ENCODE measurements around the gene ROBO1.

The ROBO1 gene

DNA sequence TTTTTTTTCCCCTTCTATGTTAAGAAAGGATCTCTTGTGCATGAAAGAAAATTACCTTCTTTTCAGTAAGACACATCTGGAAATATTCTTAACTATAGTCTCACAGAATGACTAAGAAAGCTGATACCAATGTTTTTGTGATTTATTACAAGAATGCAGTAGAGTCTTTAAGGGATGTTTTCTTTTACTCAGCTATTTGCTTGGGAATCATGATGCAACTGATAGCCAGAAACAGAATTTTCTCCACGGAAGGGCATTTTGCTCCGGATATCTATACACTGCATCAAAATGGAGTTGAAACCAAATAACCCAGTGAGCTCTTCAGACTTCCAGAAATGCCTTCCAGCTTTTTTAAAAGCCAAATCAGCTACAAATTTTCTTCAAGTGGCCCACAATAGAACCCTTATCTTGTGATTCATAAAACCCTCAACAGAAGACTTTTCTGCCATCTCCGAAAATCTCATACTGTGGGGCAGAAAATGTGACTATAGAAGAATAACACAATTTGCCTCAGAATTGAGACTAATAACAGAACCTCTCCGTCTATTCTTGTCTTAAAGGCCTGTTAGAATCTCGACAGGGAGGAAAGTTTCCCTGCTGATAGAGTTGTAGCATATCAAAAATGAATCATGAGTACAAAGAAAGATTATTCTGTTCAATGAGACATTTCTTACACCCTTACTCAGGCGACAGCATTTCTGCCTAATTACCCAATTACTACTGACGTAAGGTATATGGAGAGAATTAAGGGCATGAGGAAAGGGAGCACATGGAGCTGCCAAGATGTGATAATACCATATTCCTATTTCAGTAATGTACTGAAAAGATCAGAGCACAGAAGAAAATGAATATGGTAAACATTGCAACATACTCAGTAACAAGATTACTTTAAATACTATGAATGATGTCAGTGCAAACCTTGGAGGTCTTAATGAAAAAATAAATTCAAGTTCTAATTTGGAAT, 900.1 kb downstream of the ROBO1 start:
- DNase-seq (ENCODE audit: insufficient read length, low spot score) (no peak), FAIRE-seq (peak; percentile 68)

DNA sequence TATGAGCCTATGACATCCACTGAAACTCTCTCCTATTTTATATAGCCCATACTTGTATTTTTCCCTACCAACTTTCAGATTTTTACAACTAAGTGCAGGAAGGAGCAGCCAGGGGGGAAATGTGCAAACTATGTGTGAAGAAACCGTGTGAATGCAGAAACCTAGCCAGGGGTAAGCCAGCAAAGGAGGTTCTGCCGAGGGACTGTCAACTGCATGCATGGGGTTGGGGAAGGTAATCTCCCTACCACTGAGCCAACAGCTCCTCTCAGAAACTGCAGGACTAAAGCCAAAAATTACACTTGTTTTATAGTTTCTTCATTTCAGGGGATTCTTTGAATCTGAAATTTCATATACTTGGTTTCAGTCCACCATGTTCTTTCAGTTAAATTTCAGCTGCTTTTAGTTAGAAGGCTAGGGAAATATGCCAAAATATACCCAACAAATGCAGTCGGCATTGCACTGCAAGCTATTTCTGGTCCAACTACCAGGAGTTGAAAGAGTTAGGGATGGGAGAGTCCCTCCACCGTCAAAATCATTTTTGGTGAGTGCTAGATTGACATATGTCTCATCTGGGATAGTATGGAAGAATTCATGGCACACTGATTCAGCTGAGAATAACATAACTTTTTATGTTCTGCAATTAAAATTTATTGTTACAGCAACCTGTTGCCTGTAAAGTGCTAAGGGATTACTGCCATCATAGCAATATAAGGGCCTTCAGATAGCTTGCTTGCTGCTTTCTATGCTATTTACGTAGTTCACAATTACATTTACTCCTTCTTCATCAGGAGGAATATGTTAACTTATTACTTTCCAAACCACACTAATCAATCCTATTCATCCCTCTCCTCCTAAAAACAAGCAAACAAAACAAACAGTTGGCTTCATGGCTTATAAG, 904.2 kb downstream of the ROBO1 start:
- FAIRE-seq (no peak), DNase-seq (ENCODE audit: insufficient read length, low spot score) (no peak)

DNA sequence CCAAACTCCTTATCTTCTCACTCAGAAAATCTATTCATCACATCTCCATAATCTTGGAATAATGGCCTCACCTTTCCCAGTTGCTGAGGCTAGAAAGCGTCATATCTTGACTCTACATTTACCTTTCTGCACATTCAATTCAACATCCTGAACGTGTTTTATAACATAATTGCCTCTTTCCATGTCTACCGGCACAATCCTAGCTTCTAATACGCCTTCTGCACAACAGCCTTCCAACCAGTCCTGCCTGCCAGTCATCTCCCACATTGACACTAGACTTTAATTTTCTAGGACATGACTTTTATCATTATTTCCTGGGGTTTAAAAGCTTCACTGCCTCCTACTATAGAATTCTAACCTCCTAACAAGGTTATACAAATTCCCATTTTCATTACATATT, 906.6 kb downstream of the ROBO1 start:
- FAIRE-seq (no peak), DNase-seq (ENCODE audit: insufficient read length, low spot score) (no peak)

DNA sequence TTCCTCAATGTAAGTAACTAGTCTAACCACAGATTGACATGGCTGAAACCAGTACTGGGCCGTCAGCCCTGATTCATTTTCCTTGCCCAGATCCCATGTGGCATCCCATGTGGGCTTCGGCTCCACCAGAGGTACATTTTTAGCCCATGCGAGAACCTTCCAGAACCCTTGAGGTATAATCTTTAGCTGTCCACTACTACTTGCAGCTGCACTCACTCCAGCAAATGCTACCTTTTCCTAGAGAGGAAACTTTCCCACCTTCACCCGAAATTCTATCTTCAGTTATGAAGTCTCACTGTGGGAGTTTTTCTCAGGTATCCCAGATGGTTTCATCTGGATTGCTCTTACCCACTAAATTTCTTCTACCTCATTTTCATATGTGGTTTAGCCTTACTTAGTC, 907.2 kb downstream of the ROBO1 start:
- DNase-seq (ENCODE audit: insufficient read length, low spot score) = no peak
- no peak for FAIRE-seq

DNA sequence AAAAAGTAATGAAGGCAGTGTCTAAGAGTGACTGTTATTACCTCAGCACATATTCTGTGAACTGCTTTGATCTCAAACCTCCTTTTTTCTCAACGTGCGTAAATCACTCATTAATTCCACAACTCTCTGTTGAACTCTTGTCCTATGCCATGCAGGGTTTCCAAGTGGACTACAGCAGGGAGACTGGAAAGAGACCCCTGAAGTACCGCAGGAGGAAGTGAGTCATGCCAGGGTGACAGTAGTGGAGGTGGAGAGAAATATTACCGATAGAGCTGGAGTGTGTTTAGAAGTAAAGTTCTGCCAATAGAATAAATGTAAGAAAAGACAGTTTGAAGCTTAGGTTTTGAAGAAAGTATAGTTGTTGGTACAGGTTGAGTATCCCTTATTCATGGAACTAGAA, 908.9 kb downstream of the ROBO1 start:
- peak; percentile 31 for DNase-seq (ENCODE audit: insufficient read length, low spot score)
- FAIRE-seq = peak; percentile 28

DNA sequence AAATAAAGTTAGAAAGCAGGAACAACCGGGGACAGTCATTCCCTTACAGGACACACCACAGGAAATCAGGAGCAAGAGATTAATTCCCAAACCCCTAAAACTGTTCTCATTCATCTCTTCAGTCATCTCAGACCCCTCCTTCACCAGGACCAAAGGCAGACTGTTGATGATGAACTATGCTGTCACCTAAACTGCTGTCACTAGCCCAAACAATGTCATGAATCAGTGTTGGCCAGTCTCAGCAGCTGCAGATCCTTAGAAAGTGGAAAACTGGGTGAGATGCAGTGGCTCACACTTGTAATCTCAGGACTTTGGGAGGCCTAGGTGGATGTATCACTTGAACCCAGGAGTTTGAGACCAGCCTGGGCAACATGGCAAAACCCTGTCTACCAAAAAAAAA, 909.6 kb downstream of the ROBO1 start:
- no peak for DNase-seq (ENCODE audit: insufficient read length, low spot score)
- no peak for FAIRE-seq

DNA sequence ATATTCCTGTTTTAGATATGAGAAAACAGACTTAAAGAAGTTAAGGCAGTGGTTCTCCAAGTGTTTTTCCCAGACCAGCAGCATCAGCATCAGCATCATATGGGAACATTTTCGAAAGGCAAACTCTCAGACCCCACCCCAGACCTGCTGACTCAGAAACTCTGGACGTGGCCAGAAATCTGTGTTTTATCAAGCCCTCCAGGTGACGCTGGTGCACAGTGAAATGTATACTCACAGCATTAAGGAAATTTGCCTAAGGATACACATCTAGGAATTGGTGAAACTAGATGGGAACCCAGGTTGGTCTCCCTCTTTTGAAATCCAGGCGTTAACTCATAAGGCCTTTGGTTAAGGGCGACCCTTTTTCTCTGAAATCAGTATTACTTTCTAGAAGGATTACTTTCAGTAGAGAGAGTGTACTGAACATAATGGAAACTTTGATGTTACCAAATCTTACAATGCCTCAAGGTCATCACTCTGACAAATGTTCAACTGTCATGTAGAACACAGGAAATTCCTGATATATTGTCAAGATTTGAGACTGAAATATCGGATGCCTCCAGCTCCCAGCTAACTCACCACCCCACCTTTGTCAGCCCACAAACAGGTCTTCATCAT, 910.2 kb downstream of the ROBO1 start:
- FAIRE-seq (no peak), DNase-seq (ENCODE audit: insufficient read length, low spot score) (no peak)

DNA sequence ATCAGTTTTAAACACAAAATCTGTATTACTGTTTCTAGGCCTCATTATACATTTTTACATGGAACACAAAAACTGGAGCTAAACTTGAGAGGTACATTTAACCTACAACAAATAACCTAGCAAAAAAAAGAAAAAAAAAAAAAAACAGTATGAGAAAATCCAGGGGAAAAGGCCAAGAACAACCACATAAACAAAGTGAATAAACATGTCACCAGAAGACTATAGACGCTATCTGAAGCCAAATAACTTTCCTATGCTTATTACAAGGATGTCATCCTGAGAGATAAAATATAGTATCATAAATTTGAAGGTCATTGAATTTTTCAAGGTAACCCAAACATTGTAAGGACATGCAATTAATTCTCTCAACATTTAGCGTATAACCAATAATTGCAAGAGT, 911.6 kb downstream of the ROBO1 start:
- no peak for DNase-seq (ENCODE audit: insufficient read length, low spot score)
- FAIRE-seq = no peak

DNA sequence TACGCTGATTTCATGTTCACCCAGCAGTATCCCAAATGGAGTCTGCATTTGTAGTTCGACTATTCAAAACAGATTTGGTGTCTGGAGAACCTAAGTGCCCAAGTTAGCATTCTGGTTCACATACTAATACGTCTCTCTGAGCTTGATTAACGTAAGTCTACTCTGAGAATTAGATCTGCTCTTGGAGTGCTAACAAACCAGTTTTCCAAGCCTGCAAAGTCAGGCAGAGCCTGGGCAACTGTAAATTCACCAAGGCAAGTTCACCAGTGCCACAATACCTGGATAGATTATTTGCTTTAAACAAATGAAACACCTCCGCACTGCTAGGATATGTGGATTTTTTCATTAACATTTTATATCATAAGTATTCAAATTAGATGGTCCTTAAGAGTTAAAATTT, 912.6 kb downstream of the ROBO1 start:
- no peak for FAIRE-seq
- no peak for DNase-seq (ENCODE audit: insufficient read length, low spot score)

DNA sequence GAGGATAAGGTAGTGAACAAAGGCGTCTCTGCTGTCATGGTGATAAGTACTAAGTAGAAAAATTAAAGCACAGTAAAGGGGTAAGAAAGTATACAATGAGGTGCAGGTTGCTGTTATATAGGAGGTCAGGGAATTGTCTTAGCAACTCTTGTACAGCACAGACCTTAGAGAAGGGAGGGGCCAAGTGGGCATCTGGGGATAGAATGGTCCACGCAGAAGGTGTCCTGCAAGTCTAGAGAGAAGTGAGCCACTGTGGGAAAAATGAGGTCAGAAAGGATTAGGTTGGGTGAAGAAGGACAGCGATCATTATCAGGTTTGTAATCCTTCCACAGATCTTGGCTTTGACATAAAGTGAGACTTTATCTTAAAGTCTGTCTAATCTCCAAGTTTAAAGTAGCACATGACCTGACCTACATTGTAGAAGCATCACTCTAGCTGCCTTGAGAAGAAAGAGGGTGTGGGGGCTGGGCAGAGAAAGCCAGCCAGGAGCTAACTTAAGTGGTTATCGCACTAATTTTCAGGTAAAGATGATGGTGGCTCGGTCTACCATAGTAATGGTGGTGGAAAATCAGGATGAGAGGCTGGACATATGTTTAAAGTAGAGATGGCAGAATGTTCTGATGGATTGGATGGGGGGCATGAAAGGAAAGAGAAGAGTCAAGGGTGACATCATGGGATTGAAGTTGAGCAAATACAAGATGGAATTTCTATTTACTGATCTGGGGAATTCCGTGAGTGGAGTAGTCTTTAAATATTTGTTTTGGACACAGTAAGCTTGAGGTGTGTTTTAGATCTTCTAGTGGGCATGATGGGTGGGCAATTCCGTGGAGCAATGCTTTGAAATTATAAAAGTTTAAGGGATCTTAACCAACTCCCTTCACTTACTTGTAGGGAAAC, 919.2 kb downstream of the ROBO1 start:
- FAIRE-seq (no peak), DNase-seq (ENCODE audit: insufficient read length, low spot score) (no peak)

DNA sequence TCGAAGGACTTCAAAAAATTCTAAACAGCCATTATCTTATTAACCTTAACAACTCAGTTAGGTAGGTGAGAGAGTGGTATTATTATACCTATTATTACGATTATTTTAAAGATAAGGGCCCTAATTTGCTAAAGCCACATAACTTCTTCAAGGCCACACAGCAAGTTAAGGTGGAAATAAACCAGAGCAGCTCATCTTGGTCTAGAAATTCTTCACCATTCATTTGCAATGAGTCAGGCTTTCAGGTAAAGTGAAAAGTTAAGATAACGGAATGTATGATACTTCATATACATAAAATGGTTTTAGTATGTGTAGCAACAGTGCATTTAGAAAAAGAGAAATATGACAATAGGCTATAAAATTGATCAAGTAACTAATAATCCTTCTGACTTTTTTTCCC, 920.2 kb downstream of the ROBO1 start:
- no peak for DNase-seq (ENCODE audit: insufficient read length, low spot score)
- FAIRE-seq = no peak

DNA sequence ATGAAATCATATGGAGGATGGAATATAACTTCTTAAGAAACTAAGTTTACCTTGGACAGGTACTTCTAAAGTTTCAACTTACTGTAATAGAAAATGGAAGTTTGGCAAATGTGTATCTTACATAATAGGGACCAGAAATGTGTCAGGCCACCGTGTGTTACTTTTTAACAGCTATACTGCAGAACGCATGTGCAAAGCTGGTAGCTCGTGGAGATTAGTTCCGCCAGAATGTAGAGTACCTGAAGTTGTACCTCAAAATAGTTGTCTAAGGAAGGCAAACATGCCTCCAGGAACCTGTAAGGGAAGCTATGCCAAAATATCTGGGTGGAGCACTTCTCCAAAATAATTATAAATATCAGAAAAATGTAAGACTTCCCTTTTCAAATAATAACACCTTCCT, 920.6 kb downstream of the ROBO1 start:
- DNase-seq (ENCODE audit: insufficient read length, low spot score) = no peak
- no peak for FAIRE-seq

DNA sequence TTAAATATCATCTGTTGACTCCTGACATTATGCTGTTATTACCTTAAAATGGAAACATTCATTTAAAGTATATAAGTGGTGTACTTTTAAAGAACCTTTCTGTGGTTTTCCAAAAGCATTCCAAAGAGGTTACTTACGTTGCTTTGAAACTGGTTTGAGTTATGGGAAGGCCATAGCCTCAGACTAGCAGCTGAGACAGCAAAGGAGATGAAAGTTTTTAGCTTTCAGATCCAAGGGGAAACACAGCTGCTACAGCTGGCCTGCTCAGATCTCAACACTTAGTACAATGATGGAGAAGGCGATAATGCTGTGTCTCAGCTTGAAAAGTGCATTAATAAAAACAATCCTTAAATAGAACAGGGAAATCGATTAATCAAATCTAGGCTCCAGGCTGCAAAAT, 921.1 kb downstream of the ROBO1 start:
- DNase-seq (ENCODE audit: insufficient read length, low spot score) (no peak), FAIRE-seq (no peak)

DNA sequence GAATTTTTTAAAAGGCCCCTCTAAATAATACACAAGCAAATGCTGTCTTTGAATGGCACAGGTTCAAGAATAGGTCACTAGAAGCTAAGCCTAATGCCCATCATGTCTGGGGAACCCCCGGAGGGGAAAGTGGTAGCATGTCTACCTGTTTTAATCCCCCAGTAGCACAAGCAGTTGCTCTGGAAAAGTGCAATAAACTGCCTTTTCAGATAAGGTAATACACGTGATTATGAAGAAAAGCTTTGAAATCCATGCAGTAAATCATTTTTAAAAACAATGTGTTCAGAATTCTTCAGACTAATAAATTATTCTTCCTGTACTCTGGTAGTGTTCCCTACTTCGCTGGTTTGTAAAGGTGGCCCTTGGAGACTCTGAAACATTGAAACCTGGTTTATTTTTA, 922.2 kb downstream of the ROBO1 start:
- DNase-seq (ENCODE audit: insufficient read length, low spot score) = no peak
- FAIRE-seq = no peak

DNA sequence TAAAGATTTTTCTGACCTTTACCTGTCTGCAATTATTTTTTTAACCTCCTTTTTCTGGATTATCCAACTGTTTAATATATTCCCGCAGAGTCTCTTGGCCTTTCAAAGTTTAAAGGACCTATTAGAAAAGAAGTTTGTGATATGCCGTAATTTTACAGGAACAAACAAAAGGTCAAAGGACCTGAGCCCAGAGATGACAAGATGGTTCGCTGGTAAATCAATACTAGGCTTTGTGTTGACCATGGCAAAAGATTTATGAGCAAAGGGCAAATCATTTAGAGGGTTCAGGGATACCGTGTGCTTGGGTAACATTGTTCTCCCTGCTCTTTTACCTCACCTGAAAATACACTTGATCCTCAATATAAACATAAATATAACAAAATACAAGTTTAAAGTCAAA, 923.5 kb downstream of the ROBO1 start:
- DNase-seq (ENCODE audit: insufficient read length, low spot score) (no peak), FAIRE-seq (no peak)

DNA sequence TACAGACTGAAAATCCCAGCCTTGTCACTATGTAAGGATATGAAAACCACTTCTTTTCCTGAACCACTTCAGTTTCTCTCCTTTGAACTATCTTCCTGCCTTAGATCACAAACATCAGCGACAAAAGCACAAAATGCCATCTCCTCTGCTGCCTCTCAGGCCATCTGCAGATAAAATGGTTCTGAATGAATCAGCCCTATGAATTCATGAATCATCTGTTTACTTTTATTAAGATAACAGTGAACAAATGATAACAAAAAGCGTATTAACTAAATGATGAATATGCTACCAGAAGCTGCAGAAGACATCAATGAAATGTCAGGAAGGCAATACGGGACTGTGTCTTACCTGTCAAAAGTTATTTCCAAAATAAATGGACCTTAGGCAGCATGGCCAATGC, 928.1 kb downstream of the ROBO1 start:
- no peak for DNase-seq (ENCODE audit: insufficient read length, low spot score)
- FAIRE-seq = no peak

DNA sequence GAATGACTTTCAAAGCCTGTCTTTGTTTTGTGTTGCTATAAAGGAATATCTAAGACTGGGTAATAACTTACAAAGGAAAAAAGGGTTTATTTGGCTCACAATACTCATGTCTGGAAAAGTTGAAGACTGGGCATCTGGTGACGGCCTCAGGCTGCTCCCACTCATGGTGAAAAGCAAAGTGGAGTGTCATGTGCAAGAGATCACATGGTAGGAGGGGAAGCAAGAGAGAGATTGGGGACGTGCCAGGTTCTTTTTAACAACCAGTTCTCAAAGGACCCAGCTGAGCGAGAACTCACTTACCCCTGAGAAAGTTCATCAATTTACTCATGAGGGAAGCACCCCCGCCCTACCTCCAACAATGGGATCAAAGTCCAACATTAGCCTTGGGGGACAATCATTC, 929.4 kb downstream of the ROBO1 start:
- no peak for FAIRE-seq
- DNase-seq (ENCODE audit: insufficient read length, low spot score) = no peak

DNA sequence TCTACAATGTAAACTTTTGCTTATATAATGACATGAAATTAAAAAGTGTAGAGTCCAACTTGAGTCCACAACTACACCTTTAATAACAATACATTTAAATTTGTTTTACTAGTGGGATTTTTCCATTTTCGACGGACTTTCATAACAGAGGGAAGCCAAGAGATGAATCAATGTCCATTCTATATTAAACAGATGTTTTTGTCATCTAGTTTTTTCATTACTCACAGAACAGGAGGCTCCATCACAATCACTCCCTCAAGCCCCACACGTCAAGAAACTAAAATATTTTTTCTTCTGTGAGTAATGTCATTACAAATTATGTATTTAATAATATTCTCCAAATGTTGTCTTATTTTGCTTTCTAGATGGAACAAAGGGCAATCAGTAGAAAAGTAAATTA, 932.9 kb downstream of the ROBO1 start:
- DNase-seq (ENCODE audit: insufficient read length, low spot score) (no peak), FAIRE-seq (no peak)

DNA sequence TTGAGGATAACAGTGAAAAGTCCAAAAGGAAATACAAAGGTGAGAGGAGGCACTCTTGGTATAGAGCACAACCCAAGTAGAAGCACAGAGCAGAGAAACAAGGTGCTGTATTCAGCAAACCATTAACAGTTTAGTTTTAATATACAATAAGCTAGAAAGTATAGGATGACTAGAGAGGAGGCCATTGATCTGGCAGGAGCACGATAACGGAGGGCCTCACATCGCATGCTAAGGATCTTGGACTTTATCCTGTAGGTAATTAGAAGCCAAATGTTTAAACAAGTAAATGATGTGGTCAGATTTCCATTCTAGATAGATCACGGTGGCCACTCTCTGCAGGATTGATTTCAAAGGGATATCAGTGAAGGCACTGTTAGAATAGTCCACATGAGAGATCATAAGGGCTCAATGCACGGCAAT, 935.0 kb downstream of the ROBO1 start:
- no peak for DNase-seq (ENCODE audit: insufficient read length, low spot score)
- FAIRE-seq = no peak

DNA sequence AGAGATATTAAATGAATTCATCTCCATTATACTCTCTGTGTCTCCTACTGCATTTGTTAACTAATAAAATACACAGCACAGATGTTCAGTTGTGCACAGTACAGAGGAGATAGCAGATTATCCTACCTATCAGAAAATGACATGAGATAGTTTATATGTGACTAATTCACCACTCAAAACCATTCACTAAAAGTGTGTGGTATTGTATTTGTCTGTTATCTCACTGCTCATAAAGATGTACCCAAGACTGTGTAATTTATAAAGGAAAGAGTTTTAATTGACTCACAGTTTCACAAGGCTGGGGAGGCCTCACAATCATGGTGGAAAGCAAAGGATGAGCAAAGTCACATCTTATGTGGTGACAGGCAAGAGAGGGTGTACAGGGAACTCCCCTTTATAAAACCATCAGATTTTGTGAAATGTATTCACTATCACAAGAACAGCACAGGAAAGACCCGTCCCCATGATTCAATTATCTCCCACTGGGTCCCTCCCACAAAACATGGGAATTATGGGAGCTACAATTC, 936.3 kb downstream of the ROBO1 start:
- FAIRE-seq (no peak), DNase-seq (ENCODE audit: insufficient read length, low spot score) (no peak)

Data from HTR-8/SVneo (cell line).